IMR-90 (cell line): ENCODE data around the gene MYOF.

Experiments used
- BHLHE40 ChIP-seq: fragments of 150-350 bp; IDR thresholded peaks from 2 replicates; pipeline ENCODE4 v1.6.1; 2016; ENCODE audit warnings: mild to moderate bottlenecking, low read depth, low read length
- CEBPB ChIP-seq: IDR thresholded peaks from 2 replicates; pipeline ENCODE4 v1.6.1; 2012; ENCODE audit warnings: low read depth, low read length, improper control_type of control experiment
- CHD1 ChIP-seq: IDR thresholded peaks from 2 replicates; pipeline ENCODE4 v1.6.1; 2012; ENCODE audit warnings: low read depth, low read length, improper control_type of control experiment
- CTCF ChIP-seq: conservative IDR thresholded peaks from 2 replicates; pipeline ENCODE4 v1.5.1; 2012; ENCODE audit warnings: mild to moderate bottlenecking, low read depth, low read length, improper control_type of control experiment
- FOS ChIP-seq: fragments of 150-350 bp; IDR thresholded peaks from 2 replicates; pipeline ENCODE4 v1.6.1; 2016; ENCODE audit warnings: low read depth, low read length
- MXI1 ChIP-seq: IDR thresholded peaks from 2 replicates; pipeline ENCODE4 v1.6.1; 2012; ENCODE audit warnings: low read depth, mild to moderate bottlenecking, low read length, moderate library complexity, borderline replicate concordance
- POLR2A ChIP-seq: IDR thresholded peaks from 2 replicates; pipeline ENCODE4 v1.6.1; 2012; ENCODE audit warnings: mild to moderate bottlenecking, low read depth, low read length
- RAD21 ChIP-seq: IDR thresholded peaks from 2 replicates; pipeline ENCODE4 v1.6.1; 2012; ENCODE audit warnings: low read length, improper control_type of control experiment
- RFX5 ChIP-seq: IDR thresholded peaks from 2 replicates; pipeline ENCODE4 v1.8.0; 2012; ENCODE audit warnings: low read depth, mild to moderate bottlenecking, low read length, moderate library complexity
- SMC3 ChIP-seq: fragments of 150-350 bp; IDR thresholded peaks from 2 replicates; pipeline ENCODE4 v1.6.1; 2016; ENCODE audit warnings: low read depth, mild to moderate bottlenecking, antibody characterized with exemption, low read length, moderate library complexity
- USF2 ChIP-seq: fragments of 150-350 bp; IDR thresholded peaks from 2 replicates; pipeline ENCODE4 v1.6.1; 2017; ENCODE audit warnings: mild to moderate bottlenecking, antibody characterized with exemption, low read length, low read depth

GRCh38 chr10:93288679-93289634 is 193.2 kb downstream of the MYOF start:
- TF ChIP-seq CTCF: peak; percentile 86
- no peak for TF ChIP-seq USF2
- TF ChIP-seq SMC3: peak; percentile 81
- TF ChIP-seq BHLHE40: no peak
- no peak for TF ChIP-seq CHD1
- no peak for TF ChIP-seq RFX5
- TF ChIP-seq MXI1: no peak
- no peak for TF ChIP-seq CEBPB
- no peak for TF ChIP-seq POLR2A
- no peak for TF ChIP-seq FOS
- peak; percentile 85 for TF ChIP-seq RAD21
